IPS-18c (cell line): Measurements from ENCODE around the gene HLCS.
"Not testable (repeated sequence)": the region's sequence is repeated elsewhere in the genome, so short reads cannot be mapped to it uniquely, and the experiment has no call there.

ENCODE experiments used
- H3K4me3 ChIP-seq: 2 replicates; pipeline ENCODE4 v1.7.0; 2013; ENCODE audit warnings: low read depth, mild to moderate bottlenecking, low read length, moderate library complexity; ENCODE audit not compliant: insufficient read depth
- H3K9me3 ChIP-seq: one replicate; pipeline ENCODE4 v1.6.1; 2013; ENCODE audit warnings: mild to moderate bottlenecking, low read length, moderate library complexity; ENCODE audit not compliant: control insufficient read depth, insufficient read depth

HLCS gene

GRCh38 chr21:36966066-36966820 lies at the start of gene HLCS:
Gene HLCS (minus strand): TSS chr21:36966669. CDS start chr21:36966638, 31 bp downstream.
- Histone ChIP-seq H3K4me3 (peak within 1 kb of the TSS; percentile 77), H3K9me3 (peaks cover 3% of the 10 kb centered on the region)

DNA sequence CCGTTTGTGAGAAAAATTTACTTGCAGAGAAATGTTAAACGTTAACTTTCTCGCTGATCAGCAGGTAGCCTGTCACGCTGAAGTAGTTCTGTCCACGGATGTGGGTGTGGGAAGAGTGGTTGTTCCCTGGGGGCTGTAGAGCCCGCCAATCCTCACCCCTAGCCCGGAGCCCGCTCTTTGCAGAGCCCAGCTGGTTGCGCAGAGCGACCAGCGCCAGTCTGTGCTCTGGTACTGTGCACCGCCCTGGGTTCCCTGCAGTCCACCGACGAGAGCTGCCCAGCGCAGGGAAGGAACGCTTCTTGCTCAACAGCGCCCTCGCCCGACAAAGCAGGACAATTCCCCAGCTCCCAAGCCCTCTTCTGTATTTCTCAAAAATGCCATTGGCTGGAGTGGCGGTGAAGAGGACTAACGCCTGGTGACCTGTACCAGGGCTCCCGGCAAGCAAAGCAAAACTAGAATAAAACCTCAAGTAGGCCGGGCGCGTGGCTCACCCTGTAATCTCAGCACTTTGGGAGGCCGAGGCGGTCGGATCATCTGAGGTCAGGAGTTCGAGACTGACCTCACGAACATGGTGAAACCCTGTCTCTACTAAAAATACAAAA lies 43.4 kb upstream of the HLCS start:
- H3K4me3 ChIP-seq: no peak overlapping the region
- H3K9me3 ChIP-seq: no peaks in the 10 kb centered on the region

DNA sequence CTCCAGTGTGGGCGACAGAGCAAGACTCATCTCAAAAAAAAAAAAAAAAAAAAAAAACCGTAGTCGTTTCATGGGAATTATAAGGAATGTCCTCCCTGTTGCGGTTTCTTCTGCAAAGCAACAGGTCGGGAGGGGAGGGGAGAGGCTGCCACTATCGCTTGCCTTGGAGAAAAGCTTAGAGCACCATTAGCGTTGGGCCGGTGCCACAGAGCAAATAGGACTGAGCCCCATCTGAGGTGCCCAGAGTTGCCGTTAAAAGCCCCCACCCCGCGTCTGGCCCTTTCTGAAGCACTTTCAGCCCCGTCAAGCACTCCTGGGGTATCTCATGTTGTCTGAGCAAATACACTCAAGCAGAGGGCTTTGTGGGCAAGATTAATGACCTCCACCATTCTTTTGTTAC lies 42.3 kb upstream of the HLCS start:
- H3K9me3 ChIP-seq: no peaks in the 10 kb centered on the region
- H3K4me3 ChIP-seq: no peak overlapping the region

- H3K9me3 ChIP-seq: no peaks in the 10 kb centered on the region
- peak within 1 kb of the TSS; percentile 53 for H3K4me3 ChIP-seq
Observed at GRCh38 chr21:37006486-37007291, 40.2 kb upstream of the HLCS start, which contains the start of gene RIPPLY3. Gene RIPPLY3 (plus strand): TSS chr21:37006702. CDS start chr21:37006773, 71 bp downstream.

- Histone ChIP-seq H3K9me3 (no peaks in the 10 kb centered on the region), H3K4me3 (peak overlapping the region; percentile 53)
Observed at GRCh38 chr21:37005548-37006485, 39.3 kb upstream of the HLCS start.

DNA sequence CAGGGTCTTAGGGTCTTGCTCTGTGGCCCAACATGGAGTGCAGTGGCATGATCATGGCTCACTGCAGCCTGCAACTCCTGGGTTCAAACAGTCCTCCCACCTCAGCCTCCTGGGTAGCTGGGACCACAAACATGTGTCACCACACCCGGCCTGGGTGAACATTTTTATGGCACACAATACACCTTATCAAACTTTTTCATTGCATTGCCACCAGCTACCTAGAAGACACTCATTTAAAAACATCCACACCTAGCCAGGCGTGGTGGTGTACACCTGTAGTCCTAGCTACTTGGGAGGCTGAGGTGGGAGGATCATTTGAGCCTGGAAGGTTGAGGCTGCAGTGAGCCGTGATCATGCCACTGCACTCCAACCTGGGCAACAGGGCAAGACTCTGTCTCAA lies 37.4 kb upstream of the HLCS start:
- H3K4me3 ChIP-seq, H3K9me3 ChIP-seq: not testable (repeated sequence)

DNA sequence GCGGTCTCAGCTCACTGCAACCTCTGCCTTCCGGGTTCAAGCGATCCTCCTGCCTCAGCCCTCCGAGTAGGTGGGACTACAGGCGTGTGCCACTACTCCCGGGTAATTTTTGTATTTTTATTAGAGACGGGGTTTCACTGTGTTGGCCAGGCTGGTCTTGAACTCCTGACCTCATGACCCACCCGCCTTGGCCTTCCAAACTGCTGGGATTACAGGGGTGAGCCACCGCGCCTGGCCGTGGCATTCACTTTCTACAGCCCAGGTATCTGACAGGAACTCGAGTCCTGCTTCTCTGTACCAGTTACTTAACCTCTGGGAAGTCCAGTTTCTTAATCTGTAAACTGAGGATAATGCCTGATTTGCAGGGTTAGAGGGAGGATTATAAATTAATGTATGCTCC lies 36.4 kb upstream of the HLCS start:
- H3K9me3 ChIP-seq, H3K4me3 ChIP-seq: not testable (repeated sequence)

GRCh38 chr21:37001441-37001840 lies 35.0 kb upstream of the HLCS start:
- H3K9me3 ChIP-seq: no peaks in the 10 kb centered on the region
- H3K4me3 ChIP-seq: no peak overlapping the region

DNA sequence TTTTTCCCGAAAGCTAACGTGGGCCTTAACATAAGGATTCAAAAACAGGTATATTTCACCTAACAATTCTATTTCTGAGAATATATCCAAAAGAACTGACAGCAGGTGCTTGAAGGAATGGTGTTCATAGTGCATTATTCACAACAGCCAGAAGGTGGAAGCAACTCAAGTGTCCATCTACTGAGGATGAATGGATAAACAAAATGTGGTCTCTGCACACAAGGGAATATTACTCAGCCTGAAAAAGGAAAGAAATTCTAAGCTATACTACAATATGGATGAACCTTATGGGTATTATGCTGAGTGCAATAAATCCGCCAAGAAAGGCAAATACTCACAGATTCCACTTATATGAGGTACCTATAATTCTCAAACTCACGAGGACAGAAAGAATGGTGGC lies 33.9 kb upstream of the HLCS start:
- no peak overlapping the region for H3K4me3 ChIP-seq

GRCh38 chr21:36999131-36999898 lies 32.8 kb upstream of the HLCS start:
- H3K9me3 ChIP-seq: no peaks in the 10 kb centered on the region
- H3K4me3 ChIP-seq: no peak overlapping the region

More for the DNA sequence above, 33.9 kb upstream of the HLCS start:
- H3K9me3 ChIP-seq: no peaks in the 10 kb centered on the region

- not testable (repeated sequence) for H3K4me3 ChIP-seq, H3K9me3 ChIP-seq
Observed at GRCh38 chr21:36995285-36995684, 28.8 kb upstream of the HLCS start.

DNA sequence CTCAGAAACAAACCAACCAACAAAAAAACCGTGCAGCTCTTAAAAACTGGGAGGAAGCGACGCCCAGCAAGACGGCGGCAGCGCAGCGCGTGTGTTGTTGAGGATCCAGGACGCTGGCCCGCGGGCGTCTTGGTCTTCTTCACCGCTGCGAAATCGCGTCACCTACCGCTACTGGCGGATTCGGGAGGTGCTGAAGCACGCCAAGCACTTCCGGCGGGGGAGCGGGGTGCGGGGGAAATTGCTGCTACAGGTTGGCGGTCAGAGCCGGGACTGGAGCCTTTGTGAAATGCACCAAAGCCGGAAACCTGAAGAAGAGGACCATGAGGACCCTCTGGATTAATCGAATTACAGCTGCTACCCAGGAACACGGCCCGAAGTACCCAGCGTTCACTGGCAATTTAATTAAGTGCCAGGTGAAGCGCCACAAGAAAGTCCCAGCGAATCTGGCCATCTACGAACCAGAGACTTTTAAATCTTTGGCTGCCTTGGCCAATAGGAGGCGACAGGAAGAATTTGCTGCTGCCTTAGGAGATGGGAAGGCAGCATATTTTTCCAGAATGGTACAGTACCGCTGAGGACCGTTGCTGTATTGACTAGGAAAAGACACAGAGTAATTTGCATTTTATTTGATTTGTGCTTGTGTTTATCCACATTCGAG lies 28.2 kb upstream of the HLCS start:
- no peak overlapping the region for H3K4me3 ChIP-seq

DNA sequence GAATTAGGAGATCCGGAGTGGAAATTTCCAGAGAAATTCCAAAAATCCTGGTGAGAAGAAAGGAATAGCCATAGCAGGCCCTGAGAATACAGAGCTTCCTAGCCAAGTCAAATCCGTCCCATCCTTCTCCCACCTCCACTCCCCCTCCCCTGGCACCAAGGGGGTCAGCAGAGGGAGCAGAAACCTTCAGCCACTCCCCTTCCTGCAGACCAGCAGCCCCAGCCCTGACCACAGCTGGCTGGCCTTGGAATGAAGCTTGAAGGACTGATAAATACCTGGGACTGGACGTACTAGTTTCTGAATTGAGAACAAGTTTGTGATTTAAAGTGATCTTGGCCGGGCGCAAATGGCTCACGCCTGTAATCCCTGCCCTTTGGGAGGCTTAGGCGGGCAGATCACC lies 26.2 kb upstream of the HLCS start:
- Histone ChIP-seq H3K9me3 (no peaks in the 10 kb centered on the region), H3K4me3 (no peak overlapping the region)

More for the DNA sequence above, 28.2 kb upstream of the HLCS start:
- no peaks in the 10 kb centered on the region for H3K9me3 ChIP-seq

DNA sequence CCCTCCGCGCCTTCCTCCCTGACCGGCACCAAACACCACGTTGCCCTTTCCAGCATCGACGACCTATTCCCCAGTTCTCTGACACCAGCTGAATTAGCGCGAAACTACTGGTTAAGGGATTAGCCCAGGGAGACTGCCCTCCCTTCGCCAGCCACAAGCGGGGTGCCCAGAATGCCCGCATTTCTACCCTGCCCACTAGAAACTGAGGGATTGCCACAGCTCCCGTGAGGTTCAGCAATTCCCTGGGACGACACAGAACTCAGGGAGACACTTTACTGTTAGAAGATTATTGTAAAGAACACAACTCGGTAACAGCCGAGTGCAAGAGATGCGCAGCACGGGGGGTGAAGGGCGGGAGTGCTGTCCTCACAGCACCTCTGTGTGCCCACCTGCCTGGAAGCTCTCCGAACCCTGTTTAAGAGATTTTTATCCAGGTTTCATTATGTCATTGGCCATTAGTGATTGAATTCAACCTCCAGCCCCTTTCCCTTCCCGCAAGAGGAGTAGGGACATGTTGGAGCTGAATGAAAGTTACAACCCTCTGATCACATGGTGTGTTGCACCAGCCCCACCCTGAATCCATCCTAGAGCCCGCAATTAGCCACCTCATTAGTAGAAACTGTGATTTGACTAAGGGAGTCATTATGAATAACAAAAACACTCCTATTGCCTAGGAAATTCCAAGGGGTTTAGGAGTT lies 24.2 kb upstream of the HLCS start:
- Histone ChIP-seq H3K9me3 (peaks cover 3% of the 10 kb centered on the region), H3K4me3 (peak overlapping the region; percentile 72)

- peaks cover 3% of the 10 kb centered on the region for H3K9me3 ChIP-seq
- H3K4me3 ChIP-seq: peak overlapping the region; percentile 72
Observed at GRCh38 chr21:36989699-36990507, 23.4 kb upstream of the HLCS start.
